22Rv1 (cell line): ENCODE results near the gene DZIP3.
"Not testable (repeated sequence)": the region's sequence is repeated elsewhere in the genome, so short reads cannot be mapped to it uniquely, and the experiment has no call there.

ENCODE experiments used
- H3K27ac ChIP-seq: fragments of 450-650 bp; 2 replicates; pipeline ENCODE4 v1.5.1; 2017
- CTCF ChIP-seq: fragments of 450-650 bp; IDR thresholded peaks from 2 replicates; pipeline ENCODE4 v1.5.1; 2017; ENCODE audit warnings: mild to moderate bottlenecking
- ZFX ChIP-seq: fragments of 450-650 bp; IDR thresholded peaks from 2 replicates; pipeline ENCODE4 v1.6.1; 2017; ENCODE audit warnings: antibody characterized with exemption, borderline replicate concordance

Gene DZIP3

GRCh38 chr3:108664266-108664665 is 74.7 kb downstream of the DZIP3 start:
- no peak for TF ChIP-seq ZFX
- no peak for TF ChIP-seq CTCF
- H3K27ac ChIP-seq = no peak overlapping the region

GRCh38 chr3:108667312-108667711 is 77.8 kb downstream of the DZIP3 start:
- TF ChIP-seq CTCF = no peak
- TF ChIP-seq ZFX = no peak
- H3K27ac ChIP-seq = no peak overlapping the region

GRCh38 chr3:108669208-108669607 is 79.7 kb downstream of the DZIP3 start:
- no peak overlapping the region for H3K27ac ChIP-seq
- no peak for TF ChIP-seq ZFX
- no peak for TF ChIP-seq CTCF

- H3K27ac ChIP-seq = no peak overlapping the region
- TF ChIP-seq CTCF (no peak), ZFX (no peak)
Measured at GRCh38 chr3:108672701-108673100, 83.2 kb downstream of the DZIP3 start.

GRCh38 chr3:108673988-108674661 is 84.6 kb downstream of the DZIP3 start:
- H3K27ac ChIP-seq = no peak overlapping the region
- TF ChIP-seq CTCF (no peak), ZFX (no peak)

GRCh38 chr3:108677811-108678210 is 88.3 kb downstream of the DZIP3 start:
- H3K27ac ChIP-seq = no peak overlapping the region
- TF ChIP-seq CTCF (no peak), ZFX (no peak)

GRCh38 chr3:108692286-108692685 is 102.8 kb downstream of the DZIP3 start:
- not testable (repeated sequence) for H3K27ac ChIP-seq

GRCh38 chr3:108698461-108698860 is 108.9 kb downstream of the DZIP3 start:
- no peak overlapping the region for H3K27ac ChIP-seq
- TF ChIP-seq ZFX (no peak), CTCF (no peak)
